ENCODE measurements around the gene DIP2B.
"Not testable (repeated sequence)": the region's sequence is repeated elsewhere in the genome, so short reads cannot be mapped to it uniquely, and the experiment has no call there.

Gene DIP2B, protein sequence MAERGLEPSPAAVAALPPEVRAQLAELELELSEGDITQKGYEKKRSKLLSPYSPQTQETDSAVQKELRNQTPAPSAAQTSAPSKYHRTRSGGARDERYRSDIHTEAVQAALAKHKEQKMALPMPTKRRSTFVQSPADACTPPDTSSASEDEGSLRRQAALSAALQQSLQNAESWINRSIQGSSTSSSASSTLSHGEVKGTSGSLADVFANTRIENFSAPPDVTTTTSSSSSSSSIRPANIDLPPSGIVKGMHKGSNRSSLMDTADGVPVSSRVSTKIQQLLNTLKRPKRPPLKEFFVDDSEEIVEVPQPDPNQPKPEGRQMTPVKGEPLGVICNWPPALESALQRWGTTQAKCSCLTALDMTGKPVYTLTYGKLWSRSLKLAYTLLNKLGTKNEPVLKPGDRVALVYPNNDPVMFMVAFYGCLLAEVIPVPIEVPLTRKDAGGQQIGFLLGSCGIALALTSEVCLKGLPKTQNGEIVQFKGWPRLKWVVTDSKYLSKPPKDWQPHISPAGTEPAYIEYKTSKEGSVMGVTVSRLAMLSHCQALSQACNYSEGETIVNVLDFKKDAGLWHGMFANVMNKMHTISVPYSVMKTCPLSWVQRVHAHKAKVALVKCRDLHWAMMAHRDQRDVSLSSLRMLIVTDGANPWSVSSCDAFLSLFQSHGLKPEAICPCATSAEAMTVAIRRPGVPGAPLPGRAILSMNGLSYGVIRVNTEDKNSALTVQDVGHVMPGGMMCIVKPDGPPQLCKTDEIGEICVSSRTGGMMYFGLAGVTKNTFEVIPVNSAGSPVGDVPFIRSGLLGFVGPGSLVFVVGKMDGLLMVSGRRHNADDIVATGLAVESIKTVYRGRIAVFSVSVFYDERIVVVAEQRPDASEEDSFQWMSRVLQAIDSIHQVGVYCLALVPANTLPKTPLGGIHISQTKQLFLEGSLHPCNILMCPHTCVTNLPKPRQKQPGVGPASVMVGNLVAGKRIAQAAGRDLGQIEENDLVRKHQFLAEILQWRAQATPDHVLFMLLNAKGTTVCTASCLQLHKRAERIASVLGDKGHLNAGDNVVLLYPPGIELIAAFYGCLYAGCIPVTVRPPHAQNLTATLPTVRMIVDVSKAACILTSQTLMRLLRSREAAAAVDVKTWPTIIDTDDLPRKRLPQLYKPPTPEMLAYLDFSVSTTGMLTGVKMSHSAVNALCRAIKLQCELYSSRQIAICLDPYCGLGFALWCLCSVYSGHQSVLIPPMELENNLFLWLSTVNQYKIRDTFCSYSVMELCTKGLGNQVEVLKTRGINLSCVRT (N-terminal part only)

DNA sequence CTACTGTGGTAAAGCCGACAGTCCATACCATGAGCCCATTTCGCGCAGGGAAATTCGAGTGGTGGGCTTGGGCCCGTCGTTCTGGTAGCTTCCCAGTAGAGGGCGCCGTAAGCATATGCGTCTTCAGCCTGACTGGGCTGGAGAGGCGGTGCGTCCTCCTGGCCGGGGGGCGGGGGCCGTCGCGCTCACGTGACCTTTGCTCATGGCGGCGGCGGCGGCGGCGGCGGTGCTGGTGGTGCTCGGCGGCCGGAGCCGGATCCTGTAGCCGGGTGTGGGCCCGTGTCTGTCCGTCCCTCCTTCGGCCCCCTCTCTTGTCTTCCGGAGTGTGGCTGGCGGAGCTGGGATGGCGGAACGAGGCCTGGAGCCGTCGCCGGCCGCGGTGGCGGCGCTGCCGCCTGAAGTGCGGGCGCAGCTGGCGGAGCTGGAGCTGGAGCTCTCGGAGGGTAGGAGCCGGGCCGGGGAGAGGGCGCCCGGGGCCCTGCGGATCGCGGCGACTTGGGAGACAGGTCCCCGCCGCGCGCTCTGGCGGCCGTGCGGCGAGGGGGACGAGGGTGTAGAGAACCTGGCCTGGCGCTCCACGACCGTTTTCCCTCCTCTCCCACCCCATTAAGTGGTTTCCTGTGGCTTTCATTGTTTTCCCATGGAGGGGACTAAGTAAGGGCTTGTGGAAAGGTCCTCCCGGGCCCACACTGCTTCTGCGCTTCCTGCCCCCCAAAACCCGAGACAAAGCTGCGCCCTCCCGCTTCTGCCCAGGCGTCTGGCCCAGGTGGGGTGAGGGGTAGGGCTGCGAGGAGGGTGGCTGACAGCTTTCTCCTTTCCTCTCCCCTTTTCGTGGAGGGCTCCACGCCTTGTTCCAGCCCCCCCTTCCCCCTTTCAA is at the start of gene DIP2B:
Gene DIP2B, plus strand, starts transcription at position 188 of the 877 bp plus-strand sequence. Its CDS starts 156 bp downstream, at position 344.
- peak; percentile 97 for DNase-seq

DNA sequence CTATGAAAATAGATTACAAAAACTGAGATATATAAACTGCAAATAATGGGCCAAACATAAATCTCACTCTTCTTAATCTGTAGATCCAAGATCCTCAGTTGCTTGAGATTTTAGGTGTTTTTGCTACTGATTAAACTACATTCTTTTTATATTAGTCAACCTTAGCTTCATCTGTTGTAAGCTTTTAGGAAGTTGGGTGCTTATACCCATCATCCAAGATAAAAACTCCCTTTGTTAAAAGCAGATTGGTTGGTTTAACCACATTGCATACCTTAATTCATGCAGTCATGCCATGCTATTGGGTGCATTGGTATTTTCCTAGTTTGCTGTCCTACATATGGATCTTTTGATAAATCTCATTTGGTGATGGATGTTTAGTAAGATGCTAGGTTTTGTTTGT is 46.2 kb upstream of the DIP2B start:
- DNase-seq: no peak

DNA sequence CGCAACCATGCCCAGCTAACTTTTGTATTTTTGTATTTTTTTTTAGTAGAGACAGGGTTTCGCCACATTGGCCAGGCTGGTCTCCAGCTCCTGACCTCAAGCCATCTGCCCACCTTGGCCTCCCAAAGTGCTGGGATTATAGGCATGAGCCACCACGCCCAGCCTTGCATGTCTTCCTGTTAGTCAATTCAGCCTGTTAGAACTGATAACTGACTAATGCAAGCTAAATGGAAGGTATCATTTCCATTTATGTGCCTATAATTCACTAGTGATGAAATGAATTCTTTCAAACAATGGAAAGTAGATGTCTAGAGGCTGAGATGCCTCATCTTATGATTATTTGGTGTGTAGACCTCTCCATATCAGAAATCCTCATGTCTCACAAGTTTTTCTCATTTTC is 37.3 kb upstream of the DIP2B start:
- no peak for DNase-seq

DNA sequence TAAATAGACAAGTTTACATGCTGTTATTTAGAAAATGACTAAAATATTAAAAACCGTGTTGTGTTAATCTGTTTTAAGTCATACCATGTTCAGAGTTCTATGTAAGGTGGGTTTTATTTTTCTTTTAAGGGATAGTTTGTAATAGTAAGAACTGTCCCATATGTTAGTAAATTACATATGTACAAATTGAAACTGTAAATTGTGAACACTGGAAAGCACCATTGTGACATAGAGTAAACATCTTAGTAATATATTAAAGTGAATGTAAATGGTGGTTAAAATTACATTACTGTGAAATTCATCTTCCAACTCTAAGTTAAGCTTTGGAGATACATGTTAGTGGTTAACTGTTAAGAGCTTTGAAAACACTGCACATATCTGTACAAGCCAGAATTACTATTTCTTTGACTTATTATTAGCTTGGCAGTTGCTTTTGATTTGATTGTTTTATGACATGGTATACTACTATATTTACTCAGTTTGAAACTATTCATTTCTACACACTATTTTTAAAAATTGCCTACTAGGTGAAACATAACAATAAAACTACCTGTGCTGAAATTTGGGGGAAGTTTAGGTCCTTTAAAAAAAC is 27.4 kb upstream of the DIP2B start:
- DNase-seq: no peak

DNA sequence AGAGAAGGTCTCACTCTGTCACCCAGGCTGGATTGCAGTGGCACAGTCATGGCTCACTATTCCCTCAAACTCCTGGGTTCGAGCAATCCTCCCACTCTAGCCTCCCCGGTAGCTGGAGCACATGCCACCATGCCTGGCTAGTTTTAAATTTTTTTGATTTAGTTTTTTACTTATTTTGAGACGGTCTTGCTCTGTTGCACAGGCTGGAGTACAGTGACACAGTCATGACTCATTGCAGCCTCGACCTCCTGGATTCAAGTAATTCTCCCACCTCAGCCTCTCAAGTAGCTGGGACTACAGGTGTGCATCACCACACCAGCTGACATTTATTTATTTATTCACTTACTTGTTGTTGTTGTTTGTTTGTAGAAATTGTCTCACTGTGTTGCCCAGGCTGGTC is 22.2 kb upstream of the DIP2B start:
- DNase-seq: no peak

DNA sequence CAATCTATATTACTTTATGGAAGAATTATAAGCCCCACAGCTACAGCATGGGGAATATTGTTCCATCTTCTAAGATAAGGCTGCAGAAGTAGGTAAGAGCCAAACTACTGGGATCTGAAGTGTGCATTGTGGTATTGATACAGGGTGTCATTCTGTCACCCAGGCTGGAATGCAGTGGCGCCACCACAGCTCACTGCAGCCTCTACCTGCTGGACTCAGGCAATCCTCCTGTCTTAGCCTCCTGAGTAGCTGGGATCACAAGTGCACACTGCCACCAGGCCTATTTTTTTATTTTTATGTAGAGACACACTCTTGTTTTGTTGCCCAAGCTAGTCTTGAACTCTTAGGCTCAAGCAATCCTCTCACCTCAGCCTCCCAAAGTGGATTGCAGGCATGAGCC is 21.3 kb upstream of the DIP2B start:
- no peak for DNase-seq

DNA sequence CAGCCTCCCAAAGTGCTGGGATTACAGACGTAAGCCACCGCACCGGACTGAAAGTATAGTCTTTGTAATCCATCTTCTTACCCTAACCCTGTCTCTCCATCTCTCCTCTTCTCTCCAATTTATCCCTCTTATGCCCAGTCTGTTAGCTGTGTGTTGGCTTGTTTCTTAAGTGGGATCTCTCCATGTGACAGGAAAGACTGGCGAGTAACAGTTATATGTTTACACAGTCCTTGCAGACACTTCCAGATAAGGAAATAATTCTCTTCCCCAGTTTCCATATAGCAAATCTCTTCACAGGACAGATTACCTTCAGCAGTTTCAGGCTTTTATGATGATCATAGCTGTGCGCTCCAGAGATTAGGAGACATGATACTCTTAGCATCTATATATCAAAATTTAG is 16.0 kb upstream of the DIP2B start:
- DNase-seq: no peak

DNA sequence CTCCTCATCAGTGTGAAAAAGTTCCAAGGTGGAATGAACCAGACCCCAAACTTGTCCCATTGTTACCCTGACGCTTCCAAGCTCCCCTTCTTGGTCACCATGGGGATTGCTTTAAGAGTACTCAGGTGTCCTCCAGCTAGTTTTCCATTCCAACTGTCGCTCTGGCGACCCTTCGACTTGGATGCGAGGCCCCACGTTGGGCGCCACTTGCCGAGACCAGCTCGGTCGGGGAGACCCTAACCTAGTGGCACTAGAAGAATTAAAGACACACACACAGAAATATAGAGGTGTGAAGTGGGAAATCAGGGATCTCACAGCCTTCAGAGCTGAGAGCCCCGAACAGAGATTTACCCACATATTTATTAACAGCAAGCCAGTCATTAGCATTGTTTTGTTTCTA is 6.7 kb upstream of the DIP2B start:
- not testable (repeated sequence) for DNase-seq

DNA sequence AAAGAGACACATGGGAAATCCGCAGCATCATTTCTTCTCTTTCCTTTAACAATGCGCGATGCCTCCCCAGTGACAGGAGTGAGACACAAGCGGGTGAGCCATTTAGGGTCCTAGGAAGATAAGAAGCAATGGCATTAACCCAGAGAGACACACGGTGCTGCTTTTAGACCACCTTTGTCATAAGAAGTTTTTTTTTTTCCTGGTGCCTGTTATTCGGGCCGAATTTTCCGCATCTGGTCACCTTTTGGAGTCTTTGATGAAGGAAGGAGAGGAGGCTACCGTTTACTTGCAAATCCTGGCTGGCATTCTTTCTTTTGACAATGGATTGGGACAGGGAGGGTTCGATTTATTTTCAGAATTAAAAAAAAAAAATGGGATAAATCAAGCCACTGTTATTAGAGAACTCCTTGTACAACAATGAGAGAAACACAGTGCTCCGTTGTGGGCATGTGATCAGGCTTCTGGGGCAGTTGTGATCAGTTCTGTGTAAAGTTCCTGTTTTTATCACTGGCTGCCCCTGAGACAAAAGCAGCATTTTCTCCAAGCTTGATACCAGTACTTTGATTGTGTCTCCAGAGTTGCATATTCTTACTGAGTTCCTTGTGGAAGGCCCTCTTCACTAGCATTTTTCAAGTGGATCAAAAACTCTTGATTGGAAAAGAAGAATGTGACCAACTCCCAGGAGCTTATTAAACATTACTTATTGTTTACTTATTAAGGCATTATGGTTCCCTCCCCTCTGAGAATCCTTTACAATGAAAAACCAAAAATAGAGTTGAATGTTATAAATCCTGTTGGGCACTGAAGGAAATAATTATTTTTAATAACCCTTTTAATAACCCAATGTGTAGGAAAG is 1.1 kb downstream of the DIP2B start:
- no peak for DNase-seq

DNA sequence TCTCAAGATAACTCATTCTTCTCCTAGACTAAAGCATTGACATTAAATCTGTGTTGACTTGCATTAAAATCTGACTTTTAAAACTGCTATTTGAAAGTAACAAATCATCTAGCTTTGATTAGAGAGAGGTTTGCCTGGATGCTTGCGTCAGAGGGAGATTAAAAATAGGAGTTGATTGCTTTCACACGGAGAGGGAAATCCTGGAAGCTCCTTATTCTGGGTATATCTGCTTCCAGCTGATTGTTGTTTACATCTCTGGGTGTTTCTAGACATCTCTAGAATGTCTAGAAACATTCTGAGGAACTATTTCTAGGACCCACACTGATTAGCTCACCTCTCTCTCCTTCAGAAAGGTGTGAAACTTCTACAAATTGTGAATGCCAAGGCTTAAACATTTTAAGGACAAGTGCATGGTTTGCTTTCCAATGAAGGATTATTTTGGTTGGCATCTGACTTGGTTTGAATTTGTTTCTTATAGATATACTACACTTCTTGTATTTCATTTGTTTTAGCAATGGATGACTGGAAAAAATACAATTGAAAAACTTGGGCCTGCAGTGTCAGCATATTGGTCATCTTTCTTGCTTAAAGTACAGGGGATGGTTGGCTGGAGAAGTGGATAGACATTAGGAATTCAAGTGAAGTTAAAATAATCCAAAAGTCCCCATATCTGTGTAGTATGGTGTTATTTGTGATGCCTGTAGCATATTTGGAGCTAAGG is 2.1 kb downstream of the DIP2B start:
- DNase-seq: no peak

DNA sequence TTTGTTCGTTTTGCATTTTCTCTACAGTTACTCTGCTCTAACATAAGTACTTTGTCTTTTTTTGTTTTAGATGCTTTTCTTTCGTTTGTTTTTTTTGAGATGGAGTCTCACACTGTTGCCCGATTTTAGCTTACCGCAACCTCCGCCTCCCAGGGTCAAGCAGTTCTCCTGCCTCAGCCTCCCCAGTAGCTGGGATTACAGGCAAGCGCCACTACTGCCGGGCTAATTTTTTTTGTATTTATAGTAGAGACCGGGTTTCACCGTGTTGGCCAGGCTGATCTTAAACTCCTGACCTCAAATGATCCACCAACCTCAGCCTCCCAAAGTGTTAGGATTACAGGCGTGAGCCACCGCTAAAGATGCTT is 2.7 kb downstream of the DIP2B start:
- DNase-seq: no peak

DNA sequence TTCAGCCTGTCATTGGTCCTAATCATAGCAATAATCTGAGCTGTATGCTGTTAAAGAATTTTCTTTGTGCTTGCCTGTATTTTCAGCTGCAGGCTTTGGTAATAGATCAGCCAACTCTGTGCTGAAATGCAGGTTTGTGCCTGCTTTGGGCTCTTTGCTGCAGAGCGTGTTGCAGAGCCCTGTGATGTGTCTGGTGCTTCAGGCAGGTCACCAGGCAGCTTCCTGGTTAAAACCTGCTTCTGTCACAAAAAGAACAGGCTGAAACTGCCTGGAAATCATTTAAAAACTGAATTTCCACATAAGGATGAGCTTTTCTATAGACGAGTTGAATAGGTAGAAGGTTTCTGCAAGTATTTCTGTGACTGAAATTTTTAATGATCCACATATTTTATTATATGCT is 3.1 kb downstream of the DIP2B start:
- peak; percentile 13 for DNase-seq

DNA sequence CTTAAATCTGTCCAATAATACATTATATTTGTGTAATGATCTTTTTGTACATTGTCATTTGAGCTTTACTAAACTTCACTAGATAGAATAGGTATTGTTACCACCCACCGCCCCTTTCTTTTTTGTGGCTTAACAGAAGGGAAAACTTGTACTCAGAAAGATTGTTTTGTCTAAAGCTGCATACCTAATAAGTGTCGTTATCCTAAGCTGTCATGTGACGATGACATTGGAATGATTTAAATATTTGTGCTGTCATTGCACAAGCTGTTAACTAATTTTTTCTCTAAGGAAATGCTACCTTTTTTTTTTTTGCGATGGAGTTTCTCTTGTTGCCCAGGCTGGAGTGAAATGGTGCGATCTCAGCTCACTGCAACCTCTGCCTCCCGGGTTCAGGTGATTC is 3.6 kb downstream of the DIP2B start:
- DNase-seq: no peak

DNA sequence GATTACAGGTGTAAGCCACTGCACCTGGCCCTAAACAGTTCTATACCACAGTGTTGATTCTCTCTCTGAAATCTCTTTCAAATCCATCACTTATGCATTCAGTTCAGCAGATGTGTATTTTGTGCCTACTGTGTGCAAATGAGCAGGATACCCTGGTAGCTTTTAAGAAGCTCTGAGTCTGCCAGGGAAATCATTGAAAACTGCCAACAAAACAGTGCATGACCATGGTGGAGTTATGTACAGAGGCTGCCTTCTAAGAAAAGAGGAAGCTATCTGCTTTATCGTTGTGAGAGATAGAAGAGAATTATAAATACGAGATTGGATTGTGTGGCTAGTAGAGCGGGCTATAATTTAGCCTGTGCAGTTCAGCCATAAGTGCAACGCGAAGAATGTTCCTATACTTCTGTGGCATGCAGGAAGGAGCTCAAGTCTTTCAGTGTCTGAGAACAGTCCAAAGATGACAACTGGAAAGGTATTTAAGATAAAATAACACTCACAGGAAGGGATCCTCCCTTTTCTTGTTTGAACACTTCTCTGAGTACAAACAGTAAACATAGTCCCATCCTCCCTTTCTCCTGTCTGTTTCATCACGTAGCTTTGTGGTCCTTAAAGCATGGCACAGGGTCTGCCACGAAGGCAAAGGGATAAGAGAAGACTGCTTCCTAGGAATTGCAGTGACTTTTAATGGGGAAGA is 4.3 kb downstream of the DIP2B start:
- DNase-seq: no peak

DNA sequence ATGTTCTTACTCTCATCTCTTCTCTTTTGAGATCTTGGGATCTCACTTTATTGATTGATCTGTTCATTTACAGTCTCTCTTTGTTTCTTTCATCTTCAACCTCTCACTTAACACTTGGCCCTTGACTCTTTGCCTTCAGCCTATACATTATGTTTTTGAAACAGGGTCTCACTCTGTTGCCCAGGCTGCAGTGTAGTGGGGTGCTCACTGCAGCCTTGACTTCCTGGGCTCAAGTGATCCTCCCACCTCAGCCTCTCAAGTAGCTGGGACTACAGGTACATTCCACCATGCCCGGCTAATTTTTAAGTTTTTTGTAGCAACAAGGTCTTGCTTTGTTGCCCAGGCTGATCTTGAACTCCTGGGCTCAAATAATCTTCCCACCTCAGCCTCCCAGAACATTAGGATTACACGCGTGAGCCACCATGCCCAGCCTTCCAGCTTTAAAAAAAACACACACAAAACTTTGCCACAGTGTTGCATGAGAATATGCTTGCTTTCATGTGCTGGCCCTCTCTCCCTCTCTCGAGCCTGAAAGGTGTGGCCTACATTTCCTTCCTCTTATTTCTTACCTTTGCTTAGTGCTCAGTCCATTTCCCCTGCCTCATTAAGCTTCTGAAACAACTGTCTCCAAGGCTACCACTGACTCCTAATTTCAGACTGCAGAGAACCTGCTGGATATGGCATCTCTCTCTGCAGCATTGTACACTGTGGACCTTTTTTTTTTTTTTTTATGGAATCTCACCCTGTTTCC is 9.9 kb downstream of the DIP2B start:
- no peak for DNase-seq

DNA sequence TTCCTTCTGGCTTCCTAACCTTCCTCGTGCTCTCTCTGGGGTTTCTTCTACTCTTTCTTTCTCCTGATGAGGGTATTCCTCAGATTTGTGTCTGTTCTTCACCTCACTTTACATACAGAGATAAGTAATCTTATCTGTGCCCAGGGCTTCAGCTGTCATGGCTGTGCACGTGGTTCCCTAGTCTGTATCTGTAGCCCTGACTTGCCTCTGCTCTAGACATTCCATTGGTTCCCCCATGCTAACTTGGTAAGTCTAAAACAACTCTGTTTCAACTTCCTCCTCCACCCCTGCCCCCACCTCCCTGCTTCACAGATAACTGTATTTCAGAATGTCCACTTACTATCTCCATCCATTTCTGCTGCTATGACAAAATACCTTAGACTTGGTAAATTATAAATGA is 10.8 kb downstream of the DIP2B start:
- no peak for DNase-seq

DNA sequence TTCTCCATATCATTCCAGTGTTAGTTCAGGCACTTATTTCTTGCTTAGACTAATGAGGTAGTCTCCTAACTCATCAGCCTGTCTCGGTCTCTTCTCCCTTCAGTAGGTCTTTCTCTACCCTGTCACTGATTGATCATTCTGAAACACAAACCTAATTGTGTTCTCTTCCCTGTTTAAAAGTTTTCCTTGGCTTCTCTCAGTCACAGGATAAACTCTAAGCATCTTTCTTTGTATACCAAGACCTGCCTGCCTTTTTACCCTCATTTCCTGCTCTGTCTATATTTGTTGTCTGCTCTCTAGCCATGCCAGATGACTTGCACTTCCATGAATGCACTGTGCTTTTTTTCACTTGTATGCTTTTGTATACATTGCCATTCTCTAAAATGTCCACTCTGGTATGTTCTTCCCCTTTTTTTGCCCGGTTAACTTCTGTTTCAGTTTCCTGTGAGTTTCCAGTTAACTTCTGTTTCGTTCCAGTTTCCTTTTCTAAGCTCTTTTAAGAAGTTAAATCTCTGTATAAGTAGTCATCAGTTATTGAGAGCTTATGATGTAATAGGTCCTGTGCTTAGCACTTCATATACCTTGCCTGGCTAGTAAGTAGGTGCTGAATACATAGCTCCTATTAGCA is 12.8 kb downstream of the DIP2B start:
- DNase-seq: no peak

DNA sequence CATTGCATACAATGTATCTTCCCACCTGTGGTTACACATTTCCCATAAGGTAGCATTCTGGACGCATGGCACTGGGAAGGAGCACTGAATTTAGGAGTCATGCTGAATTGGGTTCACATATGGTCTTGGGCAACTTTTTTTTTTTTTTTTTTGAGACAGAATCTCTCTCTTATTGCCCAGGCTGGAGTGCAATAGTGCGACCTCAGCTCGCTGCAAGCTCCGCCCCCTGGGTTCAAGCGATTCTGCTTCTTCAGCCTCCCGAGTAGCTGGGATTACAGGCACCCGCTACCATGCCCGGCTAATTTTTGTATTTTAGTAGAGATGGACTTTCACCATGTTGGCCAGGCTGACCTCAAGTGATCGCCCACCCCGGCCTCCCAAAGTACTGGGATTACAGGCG is 13.3 kb downstream of the DIP2B start:
- DNase-seq: no peak
